CD4-positive, alpha-beta T cell treated with Interleukin-2 at 100 ng/mL for 4 hours (primary cell): Measurements from ENCODE around the gene TMCO4.

Experiments
- DNase-seq: peaks from one replicate; pipeline ENCODE4 v3.0.0-alpha.2; 2020; ENCODE audit warnings: low spot score

The TMCO4 gene

DNA sequence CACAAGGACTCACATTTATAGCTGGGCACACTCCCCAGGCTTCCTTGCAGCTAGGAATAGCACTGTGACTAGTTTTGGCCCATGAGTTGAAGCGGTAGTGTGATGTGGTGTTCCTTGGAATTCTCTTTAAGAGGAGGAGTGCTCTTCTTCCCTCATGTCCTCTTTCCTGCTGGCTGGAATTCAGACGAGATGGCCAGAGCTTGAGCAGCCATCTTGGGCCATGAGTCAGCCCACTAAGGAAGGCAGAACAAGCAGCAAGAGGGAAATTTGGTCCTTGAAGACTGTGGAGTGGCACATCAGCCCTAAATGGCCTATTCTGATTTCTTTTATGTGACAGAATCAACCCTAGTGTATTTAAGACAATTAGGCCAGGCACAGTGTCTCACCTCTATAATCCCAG, 115.0 kb downstream of the TMCO4 start:
- DNase-seq = no peak

DNA sequence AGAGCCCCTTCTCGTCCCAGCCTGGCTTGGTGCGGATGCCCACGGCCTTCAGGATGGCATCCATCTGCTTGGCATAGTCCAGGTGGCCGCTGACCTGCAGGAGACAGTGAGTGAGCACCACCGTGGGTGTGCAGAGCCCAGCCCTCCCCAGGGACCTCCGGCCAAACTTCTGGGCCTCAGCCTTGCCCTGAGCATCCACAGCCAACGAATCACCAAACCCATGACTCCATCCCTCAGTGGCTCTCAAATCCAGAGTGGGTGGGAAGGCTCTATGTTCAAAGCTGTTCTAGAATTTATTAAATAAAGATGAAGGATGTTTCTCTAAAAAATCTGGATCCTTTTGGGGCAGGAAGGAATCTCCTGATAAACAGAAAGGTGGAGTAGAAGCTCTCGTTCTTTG, 116.4 kb downstream of the TMCO4 start:
- no peak for DNase-seq

DNA sequence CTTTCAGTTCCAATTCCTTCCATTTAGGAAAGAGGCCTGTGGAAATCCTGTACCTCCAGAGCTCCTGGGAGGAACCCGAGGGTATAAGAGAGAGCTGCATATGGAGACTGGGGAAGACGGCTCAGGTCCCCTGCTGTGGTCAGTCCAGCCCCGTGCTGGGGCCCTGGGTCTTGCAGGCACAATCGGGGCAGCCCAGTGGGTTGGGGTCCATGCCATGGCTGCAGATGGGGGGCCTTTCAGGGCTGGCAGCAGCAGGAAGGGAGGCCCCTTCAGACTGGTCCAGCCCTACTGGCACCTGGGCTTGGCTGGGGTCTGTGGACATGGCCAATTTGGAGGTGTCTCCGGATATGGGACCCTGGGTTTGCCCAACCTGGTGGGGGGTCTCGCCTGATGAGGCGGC, 116.8 kb downstream of the TMCO4 start:
- no peak for DNase-seq

DNA sequence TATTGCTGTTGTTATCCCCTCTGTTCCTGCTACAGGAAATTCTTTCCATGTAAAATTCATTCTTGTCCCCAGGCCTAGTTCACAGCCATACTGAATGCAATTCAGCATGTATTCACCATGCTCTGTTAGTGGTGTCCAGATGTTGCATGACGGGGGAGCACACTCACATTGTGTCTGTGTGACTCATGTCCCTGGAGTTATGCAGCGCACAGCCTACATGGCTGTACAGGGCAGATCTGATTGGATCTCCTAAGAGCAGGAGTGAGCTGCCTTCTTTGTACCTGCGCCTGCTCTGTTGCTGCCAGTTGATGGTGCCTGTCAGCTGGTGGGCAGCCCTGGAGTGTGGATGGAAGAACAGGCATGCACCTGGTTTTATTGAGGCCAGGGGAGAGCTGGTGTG, 117.5 kb downstream of the TMCO4 start:
- DNase-seq = no peak

DNA sequence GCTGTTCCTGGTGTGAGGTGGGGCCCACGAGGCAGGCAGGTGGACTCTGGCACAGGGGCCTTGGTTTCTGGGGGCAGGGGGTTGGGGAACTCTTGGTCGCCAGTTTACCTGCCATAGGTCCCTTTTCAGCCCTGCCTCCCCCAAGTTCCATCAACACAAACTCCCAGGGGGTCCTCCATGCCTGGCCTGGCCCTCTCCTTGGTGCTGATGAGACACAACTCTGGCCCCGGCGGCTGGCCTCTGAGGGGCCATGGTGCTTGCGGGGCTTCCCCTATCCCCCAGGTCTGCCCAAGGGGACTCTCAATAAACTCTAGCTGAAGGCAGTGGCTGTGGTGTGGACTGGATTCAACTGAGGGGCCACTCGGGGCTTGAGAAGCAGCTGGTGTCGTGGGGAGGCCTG, 119.1 kb downstream of the TMCO4 start:
- DNase-seq = no peak

DNA sequence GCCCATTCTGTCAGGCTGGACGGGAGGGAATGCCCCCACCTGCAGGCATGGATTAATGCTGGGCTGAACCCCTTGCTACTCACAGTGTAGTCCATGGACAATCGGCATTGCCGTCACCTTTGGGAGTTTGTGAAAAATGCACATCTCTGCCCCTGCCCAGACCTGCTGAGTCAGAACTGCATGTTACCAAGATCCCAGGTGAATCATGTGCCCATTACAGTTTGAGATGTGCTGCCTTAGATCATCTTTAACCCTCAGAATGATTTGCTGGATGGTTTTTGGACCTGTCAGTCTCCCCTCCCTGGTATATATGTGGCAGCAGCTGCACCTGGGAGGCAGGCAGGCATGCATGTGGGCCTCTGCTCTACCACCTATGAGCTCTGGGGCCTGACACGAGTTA, 120.0 kb downstream of the TMCO4 start:
- no peak for DNase-seq

DNA sequence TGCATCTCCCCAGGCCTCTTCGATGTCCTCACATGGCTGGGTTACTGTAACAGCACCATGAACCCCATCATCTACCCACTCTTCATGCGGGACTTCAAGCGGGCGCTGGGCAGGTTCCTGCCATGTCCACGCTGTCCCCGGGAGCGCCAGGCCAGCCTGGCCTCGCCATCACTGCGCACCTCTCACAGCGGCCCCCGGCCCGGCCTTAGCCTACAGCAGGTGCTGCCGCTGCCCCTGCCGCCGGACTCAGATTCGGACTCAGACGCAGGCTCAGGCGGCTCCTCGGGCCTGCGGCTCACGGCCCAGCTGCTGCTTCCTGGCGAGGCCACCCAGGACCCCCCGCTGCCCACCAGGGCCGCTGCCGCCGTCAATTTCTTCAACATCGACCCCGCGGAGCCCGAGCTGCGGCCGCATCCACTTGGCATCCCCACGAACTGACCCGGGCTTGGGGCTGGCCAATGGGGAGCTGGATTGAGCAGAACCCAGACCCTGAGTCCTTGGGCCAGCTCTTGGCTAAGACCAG, 120.7 kb downstream of the TMCO4 start:
- DNase-seq = no peak

DNA sequence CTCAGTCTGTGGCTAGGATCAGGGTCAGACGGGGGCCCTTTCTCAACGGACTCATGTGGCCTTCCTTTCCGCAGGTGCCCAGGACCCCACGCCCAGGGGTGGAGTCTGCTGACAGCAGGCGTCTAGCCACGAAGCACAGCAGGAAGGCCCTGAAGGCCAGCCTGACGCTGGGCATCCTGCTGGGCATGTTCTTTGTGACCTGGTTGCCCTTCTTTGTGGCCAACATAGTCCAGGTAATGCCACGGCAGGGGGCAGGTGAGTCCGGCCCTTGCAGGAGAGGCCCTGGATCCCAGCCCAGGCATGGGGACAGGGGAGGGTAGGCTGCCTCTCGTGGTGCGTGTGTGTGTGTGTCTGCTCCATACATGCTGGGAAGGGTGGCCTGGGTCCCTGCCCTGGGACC, 121.2 kb downstream of the TMCO4 start:
- no peak for DNase-seq

DNA sequence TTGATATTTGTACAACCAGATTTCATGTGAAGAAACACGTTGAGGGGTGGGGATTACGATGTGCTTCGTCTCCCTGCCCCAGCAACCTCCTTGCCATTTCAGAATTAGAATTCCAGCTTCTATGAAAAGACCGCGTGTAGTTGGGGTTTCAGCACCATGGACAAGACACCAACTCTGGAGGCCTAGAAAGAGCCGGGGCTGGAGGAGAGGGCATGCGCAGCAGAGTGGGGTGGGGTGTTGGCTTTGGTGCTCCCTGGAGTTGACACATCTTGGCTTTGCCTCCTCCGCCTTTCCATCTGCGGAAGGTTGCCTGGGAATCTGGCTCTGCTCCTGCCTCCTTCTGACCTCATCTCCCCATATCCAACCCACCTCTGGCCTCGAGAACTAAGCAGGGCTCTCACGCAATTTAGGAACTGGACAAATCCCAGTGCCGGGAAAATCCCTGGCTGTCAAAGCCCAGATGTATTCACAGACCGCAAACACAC, 123.2 kb downstream of the TMCO4 start:
- no peak for DNase-seq

DNA sequence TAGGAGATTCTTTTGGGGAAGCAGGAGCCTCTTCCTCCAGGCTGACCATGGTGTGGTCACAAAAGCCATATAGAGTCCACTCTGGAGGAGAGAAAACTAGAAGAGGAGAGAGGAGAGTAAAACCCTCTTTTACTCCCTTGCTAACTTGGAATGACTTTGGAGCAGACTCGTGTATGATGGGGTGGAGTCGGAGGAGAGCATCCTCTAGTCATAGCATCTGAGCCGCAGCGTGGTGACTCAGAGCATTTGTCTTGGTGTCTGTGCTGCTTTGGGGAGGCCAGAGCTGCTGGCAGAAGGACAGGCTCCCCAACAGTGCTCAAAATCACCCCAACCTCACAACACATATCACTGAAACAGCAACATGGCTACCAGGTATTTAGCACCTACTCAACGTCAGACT, 123.9 kb downstream of the TMCO4 start:
- DNase-seq = no peak

DNA sequence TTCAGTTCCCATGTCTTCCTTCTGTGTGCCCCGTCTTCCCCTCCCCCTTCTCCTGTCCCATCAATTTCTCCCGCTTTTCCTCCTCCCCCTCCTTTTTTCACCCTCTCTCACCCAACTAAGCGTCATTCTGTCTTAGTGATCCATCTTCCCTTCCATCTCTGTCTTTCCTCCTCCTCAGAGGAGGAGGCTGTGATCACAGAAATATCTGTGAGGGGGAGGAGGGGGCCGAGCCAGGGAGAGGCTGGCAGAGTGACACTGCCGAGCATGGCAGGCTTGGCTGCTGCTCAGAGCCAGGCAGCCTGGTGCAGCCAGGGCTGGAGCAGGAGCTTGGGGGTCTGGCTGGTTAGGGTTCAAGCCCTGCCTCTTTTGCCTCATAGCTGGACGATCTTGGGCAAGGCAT, 127.5 kb downstream of the TMCO4 start:
- DNase-seq = no peak

DNA sequence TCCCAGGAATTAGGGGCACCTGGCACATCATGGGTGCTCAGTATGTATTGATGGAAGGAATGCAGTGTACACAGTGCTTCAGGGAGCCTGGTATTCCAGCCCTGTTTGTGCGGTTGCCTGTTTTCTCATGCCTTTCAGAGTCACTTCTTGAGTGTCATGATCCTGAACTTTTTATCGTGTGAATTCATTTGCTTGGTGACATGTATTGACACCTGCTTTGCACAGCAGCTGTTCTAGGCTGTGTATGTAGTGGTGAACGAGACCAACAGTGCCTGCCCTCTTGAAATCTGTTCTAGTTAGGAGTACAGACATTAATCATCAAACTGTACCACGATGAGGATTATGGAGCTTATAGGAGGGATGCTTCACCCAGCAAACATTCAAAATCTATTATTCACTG, 128.9 kb downstream of the TMCO4 start:
- DNase-seq = no peak

DNA sequence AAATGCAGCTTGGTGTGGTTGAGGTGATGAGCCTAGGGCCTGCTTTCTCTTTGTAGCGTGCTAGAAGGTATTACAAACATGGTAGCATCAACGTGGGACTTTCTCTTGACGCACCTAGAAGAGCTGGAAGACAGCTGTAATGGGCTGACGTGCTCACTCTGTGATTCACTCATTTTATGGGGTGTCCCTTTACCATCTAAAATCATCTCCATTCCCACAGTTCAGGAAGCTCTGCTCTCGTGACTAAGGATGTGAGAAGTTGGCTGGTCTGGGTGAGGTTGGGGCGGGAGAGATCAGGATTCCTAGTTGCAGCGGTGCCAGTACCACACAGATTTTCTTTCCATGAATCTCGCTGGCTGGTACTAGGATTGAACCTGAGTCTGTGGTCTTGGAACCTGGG, 130.8 kb downstream of the TMCO4 start:
- no peak for DNase-seq

DNA sequence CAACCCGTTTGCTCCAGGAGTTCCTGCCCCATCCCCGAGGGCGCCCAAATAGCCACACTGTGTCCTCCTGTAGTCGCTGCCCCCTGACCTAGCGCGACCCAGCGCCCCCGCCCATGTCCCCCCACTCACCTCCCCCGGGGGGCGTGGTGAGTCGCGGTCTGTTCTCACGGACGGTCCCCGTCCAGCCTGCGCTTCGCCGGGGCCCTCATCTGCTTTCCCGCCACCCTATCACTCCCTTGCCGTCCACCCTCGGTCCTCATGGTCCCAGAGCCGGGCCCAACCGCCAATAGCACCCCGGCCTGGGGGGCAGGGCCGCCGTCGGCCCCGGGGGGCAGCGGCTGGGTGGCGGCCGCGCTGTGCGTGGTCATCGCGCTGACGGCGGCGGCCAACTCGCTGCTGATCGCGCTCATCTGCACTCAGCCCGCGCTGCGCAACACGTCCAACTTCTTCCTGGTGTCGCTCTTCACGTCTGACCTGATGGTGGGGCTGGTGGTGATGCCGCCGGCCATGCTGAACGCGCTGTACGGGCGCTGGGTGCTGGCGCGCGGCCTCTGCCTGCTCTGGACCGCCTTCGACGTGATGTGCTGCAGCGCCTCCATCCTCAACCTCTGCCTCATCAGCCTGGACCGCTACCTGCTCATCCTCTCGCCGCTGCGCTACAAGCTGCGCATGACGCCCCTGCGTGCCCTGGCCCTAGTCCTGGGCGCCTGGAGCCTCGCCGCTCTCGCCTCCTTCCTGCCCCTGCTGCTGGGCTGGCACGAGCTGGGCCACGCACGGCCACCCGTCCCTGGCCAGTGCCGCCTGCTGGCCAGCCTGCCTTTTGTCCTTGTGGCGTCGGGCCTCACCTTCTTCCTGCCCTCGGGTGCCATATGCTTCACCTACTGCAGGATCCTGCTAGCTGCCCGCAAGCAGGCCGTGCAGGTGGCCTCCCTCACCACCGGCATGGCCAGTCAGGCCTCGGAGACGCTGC, 133.9 kb downstream of the TMCO4 start:
- no peak for DNase-seq

DNA sequence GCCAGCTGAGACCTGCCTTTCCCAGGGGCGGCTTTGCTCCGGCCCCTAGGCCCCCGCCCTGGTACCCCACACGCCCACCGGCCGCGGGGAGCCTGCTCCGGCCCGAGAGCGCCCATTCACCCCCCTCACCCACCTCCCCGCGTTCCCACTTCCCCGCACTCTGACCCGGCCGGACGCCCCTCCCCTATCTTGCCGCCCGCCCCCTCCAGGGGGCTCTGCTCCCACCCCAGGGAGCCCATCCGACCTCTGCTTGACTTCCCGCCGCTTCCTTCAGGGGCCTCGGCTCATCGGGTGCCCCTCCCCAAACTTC, 134.6 kb downstream of the TMCO4 start:
- no peak for DNase-seq

DNA sequence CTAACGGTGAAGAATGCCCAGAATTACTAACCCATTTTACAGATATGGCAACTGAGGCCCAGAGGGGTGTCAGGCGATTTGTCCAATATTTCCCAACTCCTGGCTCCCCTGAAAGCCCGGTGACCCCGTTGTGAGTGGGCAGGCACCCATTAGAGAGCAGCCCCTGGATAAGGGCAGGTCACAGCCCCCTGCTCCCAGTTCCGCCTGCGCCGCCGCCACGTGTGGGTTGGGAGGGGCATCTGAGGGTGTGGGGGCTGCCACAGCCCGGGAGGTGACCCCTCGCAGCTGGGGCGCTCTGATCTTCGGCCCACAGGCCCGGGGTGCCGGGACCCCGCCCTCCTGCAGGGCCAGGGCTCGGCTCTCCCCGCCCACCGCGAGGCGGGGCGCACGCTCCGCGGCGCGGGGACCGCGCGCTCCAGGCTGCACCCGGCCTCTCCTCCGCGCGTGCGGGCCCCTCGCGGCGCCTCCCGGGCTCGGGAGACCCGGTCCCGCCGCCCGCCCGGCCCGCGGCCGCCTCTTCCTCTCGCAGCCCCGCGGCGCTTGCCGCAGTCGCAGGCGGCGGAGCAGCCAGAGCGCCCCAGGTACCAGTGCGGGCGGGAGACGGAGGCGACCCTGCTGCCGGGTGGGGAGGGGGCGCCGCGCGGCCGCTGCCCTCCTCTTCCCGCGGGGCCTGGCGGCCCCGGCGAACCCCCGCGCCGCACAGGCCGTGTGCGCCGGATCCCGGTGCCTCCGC, 135.1 kb downstream of the TMCO4 start, which contains the start of gene HTR6:
Gene HTR6, plus strand, starts transcription at position 423 of the 733 bp plus-strand sequence. CDS start 879 bp downstream, outside the sequence.
- DNase-seq = peak; percentile 26

DNA sequence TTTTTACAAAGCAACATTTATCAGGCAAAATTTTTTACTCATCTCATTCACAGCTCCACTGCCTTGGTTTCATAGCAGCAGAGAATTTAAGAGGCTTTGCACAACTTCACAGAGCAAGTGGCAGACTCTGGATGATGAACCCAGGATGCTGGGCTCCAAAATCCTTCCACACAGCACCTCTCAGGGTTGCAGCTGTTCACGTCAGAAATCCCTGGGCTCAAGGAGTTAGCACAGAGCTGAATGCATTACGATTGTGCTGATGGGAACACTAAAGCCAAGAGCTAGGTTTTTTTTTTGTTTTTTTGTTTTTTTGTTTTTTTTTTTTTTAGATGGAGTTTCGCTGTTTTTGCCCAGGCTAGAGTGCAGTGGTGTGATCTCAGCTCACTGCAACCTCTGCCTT, 137.4 kb downstream of the TMCO4 start:
- no peak for DNase-seq

DNA sequence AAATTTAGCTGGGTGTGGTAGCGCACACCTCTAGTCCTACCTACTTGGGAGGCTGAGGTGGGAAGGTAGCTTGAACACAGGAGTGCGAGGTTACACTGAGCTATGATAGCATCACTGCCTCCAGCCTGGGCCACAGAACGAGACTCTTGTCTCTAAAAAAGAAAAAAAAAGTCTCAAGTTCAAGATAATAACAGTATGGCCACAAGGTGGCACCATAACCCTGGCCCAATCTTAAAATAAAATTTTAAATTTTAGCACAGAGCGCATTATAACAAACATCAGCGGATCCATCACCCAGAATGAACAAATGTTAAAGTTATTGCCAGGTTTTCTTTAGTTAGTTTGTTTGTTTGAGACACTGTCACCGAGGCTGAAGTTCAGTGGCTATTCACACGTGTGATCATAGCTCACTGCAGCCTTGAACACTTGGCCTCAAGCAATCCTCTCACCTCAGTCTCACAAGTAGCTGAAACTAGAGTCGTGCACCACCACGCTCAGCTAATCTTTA, 137.9 kb downstream of the TMCO4 start:
- peak; percentile 69 for DNase-seq

DNA sequence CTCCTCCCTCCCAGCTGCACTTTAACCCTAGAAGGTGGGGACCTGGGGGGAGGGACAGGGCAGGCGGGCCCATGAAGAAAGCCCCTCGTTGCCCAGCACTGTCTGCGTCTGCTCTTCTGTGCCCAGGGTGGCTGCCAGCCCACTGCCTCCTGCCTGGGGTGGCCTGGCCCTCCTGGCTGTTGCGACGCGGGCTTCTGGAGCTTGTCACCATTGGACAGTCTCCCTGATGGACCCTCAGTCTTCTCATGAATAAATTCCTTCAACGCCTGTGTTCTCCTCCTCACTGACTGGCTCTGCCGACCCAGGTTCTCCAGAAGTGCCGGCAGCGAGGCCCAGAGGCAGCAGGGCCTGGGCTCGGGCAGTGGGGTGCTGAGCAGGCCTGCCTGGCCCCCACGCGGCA, 141.5 kb downstream of the TMCO4 start:
- DNase-seq = no peak

DNA sequence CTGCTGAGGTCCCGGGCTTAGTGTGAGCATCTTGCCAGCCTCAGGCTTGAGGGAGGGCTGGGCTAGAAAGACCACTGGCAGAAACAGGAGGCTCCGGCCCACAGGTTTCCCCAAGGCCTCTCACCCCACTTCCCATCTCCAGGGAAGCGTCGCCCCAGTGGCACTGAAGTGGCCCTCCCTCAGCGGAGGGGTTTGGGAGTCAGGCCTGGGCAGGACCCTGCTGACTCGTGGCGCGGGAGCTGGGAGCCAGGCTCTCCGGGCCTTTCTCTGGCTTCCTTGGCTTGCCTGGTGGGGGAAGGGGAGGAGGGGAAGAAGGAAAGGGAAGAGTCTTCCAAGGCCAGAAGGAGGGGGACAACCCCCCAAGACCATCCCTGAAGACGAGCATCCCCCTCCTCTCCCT, 142.2 kb downstream of the TMCO4 start:
- no peak for DNase-seq

DNA sequence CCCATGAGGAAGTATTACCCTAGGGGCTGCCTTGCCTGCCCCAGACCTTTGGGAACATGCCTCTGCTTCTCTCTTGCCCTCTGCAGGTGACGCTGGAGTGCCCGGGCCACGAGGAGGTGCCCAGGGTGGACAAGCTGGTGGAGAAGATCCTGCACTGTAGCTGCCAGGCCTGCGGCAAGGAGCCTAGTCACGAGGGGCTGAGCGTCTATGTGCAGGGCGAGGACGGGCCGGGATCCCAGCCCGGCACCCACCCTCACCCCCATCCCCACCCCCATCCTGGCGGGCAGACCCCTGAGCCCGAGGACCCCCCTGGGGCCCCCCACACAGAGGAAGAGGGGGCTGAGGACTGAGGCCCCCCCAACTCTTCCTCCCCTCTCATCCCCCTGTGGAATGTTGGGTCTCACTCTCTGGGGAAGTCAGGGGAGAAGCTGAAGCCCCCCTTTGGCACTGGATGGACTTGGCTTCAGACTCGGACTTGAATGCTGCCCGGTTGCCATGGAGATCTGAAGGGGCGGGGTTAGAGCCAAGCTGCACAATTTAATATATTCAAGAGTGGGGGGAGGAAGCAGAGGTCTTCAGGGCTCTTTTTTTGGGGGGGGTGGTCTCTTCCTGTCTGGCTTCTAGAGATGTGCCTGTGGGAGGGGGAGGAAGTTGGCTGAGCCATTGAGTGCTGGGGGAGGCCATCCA, 142.8 kb downstream of the TMCO4 start:
- no peak for DNase-seq

DNA sequence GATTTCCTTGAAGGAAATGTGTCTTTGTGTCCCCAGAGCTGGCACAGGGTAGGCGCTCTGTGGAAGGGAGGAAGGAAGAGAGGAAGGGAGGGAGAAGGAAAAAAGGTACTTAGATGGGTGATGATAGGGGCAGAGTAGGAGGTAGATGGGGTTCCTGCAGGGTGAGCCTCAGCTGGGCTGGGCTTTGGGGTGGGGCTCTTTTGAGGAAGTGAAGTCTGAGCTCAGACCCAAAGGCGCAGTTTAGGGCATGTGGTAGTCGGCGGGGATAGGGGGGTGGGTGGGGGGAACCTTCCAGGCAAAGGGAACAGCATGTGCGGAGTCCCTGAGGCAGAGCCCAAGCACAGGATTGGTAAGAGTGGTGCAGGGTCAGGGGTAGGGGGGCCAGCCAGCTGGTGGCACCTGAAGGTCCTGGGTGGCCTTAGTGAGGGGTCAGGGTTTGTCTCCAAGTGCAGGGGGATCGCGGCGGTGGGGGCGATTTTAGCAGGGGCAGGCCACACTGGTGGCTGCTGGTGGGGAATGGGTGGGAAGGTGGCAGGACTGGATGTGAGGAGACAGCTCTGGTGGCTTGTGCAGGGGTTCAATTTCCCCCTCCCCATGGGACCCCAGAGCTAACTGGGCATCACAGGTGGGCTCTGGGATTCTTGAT, 143.5 kb downstream of the TMCO4 start:
- no peak for DNase-seq
